ENCODE results near the gene CD72. TPM values are rescaled to one million over a fixed set of nuclear protein-coding genes. Genes with fewer than 3 reads are reported as not detected.
"Not testable (repeated sequence)": the region's sequence is repeated elsewhere in the genome, so short reads cannot be mapped to it uniquely, and the experiment has no call there.

CD72 gene
- total RNA-seq, 2 donors from 2014 or later: 7.0 to 8.8 TPM

DNA sequence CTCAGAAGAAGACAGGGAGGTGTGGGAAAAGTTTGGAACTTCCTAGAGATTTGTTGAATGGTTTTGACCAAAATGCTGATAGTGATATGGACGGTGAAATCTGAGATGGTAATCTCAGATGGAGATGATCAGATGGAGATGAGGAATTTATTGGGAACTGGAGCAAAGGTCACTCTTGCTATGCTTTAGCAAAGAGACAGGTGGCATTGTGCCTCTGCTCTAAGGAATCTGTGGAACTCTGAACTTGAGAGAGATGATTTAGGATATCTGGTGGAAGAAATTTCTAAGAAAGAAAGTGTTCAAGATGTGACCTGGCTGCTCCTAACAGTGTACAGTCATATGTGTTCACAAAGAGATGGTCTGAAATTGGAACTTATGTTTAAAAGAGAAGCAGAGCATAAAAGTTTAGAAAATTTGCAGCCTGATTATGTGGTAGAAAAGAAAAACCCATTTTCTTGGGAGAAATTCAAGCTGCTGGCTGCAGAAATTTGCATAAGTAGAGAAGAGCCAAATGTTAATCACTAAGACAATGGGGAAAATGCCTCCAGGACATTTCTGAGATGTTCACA is 38.5 kb downstream of the CD72 start:
- H3K4me1 Mint-ChIP-seq (ENCODE audit: low read depth in 2 of 2): peaks cover 13 to 47% of the 10 kb centered on the region in 2 donors
- H3K36me3 Mint-ChIP-seq: peaks cover 41% of the 10 kb centered on the region
- H3K4me3 Mint-ChIP-seq: peak overlapping the region; percentile 77
- ATAC-seq; DNase-seq (ENCODE audit: low spot score); H3K27me3 Mint-ChIP-seq: not testable (repeated sequence)
- peaks cover 22% of the 10 kb centered on the region for H3K9me3 Mint-ChIP-seq
- peak overlapping the region; percentile 89 to 90 for H3K27ac Mint-ChIP-seq

DNA sequence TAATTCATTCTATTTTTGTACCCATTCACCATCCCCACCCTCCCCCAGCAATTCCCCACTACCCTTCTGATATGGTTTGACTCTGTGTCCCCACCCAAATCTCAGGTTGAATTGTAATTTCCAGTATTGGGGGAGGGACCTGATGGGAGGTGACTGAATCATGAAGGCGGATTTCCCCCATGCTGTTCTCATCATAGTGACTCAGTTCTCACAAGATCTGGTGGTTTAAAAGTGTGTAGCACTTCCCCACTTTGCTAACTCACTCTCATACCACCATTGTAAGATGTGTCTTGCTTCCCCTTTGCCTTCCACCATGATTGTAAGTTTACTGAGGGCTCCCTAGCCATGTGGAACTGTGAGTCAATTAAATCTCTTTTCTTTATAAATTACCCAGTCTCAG is 39.1 kb downstream of the CD72 start:
- Mint-ChIP-seq H3K4me3 (peak overlapping the region; percentile 77), H3K27ac (peak overlapping the region; percentile 89 to 90), H3K4me1 (ENCODE audit: low read depth in 2 of 2) (peaks cover 13 to 47% of the 10 kb centered on the region in 2 donors), H3K36me3 (peaks cover 41% of the 10 kb centered on the region), H3K27me3 (no peaks in the 10 kb centered on the region), H3K9me3 (peaks cover 22% of the 10 kb centered on the region)
- ATAC-seq (peak; percentile 93 to 94), DNase-seq (ENCODE audit: low spot score) (peak; percentile 76)

DNA sequence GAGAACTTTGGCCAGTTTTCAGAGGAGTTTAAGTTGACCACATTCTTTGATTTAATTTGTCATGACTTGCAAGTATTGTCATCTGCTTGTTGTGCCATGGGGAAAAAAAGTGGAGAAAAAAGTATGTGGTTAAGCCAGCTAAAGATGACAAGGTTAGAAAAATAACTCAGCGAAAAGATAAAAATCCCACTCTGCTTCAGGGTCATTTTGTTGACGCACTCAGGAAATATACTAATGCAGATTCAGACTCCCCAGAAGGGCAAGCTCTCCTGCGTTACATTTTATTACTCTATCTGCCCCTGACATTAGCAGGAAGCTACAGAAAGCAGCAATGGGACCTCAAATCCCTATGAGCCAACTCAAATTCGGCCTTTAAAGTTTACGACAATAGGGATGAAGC is 40.7 kb downstream of the CD72 start:
- no peak overlapping the region for H3K4me3 Mint-ChIP-seq
- DNase-seq (ENCODE audit: low spot score) (no peak), ATAC-seq (no peak)
- no peaks in the 10 kb centered on the region for H3K27me3 Mint-ChIP-seq
- peaks cover 13 to 50% of the 10 kb centered on the region in 2 donors for H3K4me1 Mint-ChIP-seq (ENCODE audit: low read depth in 2 of 2)
- H3K9me3 Mint-ChIP-seq: peaks cover 22% of the 10 kb centered on the region
- peaks cover 41% of the 10 kb centered on the region for H3K36me3 Mint-ChIP-seq
- H3K27ac Mint-ChIP-seq: peak overlapping the region in 1 of 2 donors; percentile 89

DNA sequence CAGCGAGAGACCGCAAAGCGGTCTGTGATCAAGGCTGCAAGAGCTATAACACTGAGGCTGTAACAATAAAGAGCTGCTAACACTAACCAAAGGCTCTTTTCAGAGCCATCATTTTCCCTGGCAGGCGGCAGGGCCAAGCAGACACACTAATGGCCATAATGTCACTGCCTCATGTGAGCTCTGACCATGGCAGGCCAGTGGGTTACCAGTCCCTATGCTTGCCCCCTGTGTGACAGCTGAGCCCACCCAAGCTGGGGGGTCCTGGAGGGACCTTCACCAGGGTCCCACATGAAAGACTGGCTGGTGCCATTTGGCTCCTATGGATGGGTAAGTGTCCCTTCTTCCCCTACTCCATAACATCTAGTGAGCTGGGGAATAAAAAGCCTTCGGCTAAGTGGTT is 42.7 kb downstream of the CD72 start:
- Mint-ChIP-seq H3K4me1 (ENCODE audit: low read depth in 2 of 2) (peaks cover 21 to 52% of the 10 kb centered on the region in 2 donors), H3K36me3 (peaks cover 31% of the 10 kb centered on the region), H3K4me3 (no peak overlapping the region), H3K9me3 (peaks cover 16% of the 10 kb centered on the region), H3K27ac (peak overlapping the region in 1 of 2 donors; percentile 69), H3K27me3 (no peaks in the 10 kb centered on the region)
- ATAC-seq: no peak
- DNase-seq (ENCODE audit: low spot score): no peak

DNA sequence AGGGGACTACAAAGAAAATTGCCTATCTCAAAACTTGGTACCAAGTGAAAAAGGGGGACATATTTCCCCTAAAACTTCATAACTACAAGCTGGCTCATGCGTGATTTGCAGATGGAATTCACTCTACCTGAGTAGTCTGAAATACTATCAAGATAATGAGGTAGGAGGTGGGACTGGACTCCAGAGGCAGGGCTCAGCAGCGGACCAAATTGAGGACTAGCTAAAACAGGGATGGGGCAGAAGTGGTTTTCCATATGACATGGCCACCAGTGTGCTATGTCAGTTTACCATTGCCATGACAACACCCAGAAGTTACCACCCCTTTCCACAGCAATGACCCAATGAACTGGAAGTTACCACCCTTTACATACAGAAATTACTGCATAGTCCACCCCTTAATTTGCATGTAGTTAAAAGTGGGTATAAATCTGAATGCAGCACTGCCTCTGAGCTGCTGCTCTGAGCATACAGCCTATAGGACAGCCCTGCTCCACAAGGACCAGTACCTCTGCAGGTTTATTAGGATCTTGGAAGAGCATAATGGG is 43.6 kb downstream of the CD72 start:
- Mint-ChIP-seq H3K4me3 (no peak overlapping the region), H3K27me3 (no peaks in the 10 kb centered on the region), H3K9me3 (peaks cover 13% of the 10 kb centered on the region), H3K36me3 (peaks cover 25% of the 10 kb centered on the region), H3K4me1 (ENCODE audit: low read depth in 2 of 2) (peaks cover 21 to 49% of the 10 kb centered on the region in 2 donors), H3K27ac (peak overlapping the region in 1 of 2 donors; percentile 69)
- no peak for DNase-seq (ENCODE audit: low spot score)
- no peak for ATAC-seq

DNA sequence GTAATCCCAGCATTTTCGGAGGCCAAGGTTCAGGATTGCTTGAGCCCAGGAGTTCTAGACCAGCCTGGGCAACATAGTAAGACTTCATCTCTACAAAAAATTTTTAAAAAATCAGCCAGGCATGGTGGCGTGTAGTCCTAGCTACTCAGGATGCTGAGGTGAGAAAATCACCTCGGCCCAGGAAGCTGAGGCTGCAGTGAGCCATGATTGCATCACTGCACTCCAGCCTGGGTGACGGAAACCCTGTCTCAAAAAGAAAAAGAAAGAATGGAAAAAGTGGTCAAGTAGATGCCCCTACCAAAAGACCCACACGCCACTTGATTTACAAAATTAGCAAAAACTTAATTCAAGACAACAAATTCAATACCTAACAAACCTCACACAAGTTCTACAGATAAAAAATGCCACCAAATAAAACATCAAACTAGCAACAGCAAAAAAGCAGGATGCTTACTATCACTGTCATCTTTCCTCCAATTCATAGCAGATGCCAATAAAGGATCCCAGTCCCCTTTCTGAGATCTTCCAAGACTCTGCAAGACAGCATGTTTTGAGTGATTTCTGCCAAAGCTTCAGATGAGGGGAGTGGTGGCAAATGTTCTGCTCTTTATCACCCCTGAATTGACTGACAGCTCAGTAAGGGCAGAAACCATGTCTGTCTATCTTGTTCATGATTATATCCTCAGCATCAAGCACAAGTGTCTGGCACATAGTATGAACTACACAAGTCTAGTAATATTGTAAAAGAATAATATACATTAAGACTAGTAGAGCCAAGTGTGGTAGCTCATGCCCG is 47.3 kb downstream of the CD72 start:
- Mint-ChIP-seq H3K4me3 (peak overlapping the region; percentile 76), H3K36me3 (no peaks in the 10 kb centered on the region), H3K4me1 (ENCODE audit: low read depth in 2 of 2) (peaks cover 22 to 36% of the 10 kb centered on the region in 2 donors), H3K9me3 (no peaks in the 10 kb centered on the region), H3K27ac (peak overlapping the region; percentile 90 to 94), H3K27me3 (no peaks in the 10 kb centered on the region)
- peak; percentile 86 for DNase-seq (ENCODE audit: low spot score)
- ATAC-seq: peak; percentile 93 to 95

DNA sequence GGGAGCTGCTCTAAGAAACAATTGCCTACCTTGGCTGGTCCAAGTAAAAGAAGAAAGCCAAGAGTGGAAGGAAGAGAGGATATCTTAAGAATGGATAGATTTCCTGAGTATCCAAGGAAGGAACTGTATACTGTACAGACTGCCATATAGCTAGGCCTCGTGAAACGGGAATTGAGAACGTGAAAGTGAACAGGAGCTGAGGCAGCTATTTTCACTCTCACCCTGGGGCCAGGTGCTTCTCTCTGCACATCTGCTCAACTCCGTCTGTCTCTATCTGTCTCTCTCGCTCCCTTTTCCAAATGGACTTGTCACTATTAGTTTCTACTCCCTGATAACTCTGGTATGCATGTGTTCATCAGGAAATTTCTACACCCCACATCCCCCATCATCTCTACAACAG is 49.0 kb downstream of the CD72 start:
- ATAC-seq: no peak
- Mint-ChIP-seq H3K27ac (peak overlapping the region; percentile 90 to 94), H3K27me3 (no peaks in the 10 kb centered on the region), H3K36me3 (no peaks in the 10 kb centered on the region), H3K4me1 (ENCODE audit: low read depth in 2 of 2) (peaks cover 23 to 40% of the 10 kb centered on the region in 2 donors), H3K4me3 (peak overlapping the region; percentile 65), H3K9me3 (no peaks in the 10 kb centered on the region)
- no peak for DNase-seq (ENCODE audit: low spot score)

DNA sequence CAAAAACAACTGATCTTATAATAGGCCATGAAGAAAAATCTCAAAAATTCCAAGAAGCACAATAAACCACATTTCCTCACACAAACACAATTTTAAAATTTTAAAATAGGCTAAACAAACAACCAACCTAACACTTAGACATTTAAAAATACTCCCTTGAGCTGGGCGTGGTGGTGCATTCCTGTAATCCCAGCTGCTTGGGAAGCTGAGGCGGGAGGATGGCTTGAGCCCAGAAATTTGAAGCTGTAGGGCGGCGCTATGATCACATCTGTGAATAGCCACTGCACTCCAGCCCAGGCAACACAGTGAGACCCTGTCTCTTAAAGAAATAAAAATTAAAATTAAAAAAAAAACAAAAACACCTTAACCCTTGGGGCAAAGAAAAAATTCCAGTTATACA is 50.0 kb downstream of the CD72 start:
- ATAC-seq (no peak), DNase-seq (ENCODE audit: low spot score) (no peak)
- no peaks in the 10 kb centered on the region for H3K9me3 Mint-ChIP-seq
- H3K36me3 Mint-ChIP-seq: no peaks in the 10 kb centered on the region
- no peak overlapping the region for H3K27ac Mint-ChIP-seq
- H3K27me3 Mint-ChIP-seq: no peaks in the 10 kb centered on the region
- peaks cover 33 to 50% of the 10 kb centered on the region in 2 donors for H3K4me1 Mint-ChIP-seq (ENCODE audit: low read depth in 2 of 2)
- no peak overlapping the region for H3K4me3 Mint-ChIP-seq

DNA sequence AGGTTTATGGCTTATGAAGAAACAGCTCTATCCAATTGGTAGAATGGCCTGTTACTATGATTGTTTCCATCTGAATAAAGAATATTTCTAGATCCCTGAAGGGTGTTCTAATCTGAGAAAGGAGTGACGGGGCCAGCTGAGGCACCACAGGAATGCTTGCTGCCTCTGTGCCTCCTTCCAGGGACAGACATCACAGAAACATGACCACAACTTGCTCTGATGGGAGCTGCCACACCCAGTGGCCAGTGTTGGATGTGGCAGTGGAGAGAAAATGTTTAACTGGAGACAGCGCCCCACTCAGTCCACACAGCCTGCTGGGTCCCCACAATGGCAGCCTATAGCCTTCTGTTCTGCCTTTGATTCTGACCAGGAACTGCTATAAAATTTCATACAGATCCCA is 51.8 kb downstream of the CD72 start:
- peak overlapping the region in 1 of 2 donors; percentile 20 for H3K27ac Mint-ChIP-seq
- no peaks in the 10 kb centered on the region for H3K27me3 Mint-ChIP-seq
- no peak overlapping the region for H3K4me3 Mint-ChIP-seq
- H3K4me1 Mint-ChIP-seq (ENCODE audit: low read depth in 2 of 2): peaks cover 33 to 40% of the 10 kb centered on the region in 2 donors
- ATAC-seq (no peak), DNase-seq (ENCODE audit: low spot score) (no peak)
- H3K9me3 Mint-ChIP-seq: no peaks in the 10 kb centered on the region
- no peaks in the 10 kb centered on the region for H3K36me3 Mint-ChIP-seq

DNA sequence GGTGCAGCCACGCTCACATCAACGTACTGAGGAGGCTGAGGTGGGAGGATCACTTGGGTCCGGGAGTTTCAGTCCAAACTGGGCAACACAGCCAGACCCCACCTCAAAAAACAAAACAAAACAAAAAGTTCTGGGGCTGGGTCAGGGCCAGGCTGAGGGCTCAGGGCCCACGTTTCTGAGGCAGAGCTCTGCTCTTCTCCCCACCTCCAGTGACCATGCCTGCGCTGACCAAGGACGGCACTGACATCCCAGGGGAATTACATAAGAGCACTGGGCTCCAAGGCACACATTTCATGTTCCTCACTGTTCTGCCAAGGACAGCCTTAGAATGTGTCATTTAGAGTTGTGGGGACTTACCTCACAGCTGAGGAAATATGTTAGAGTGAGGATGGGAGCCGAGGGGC is 53.6 kb downstream of the CD72 start:
- ATAC-seq (no peak), DNase-seq (ENCODE audit: low spot score) (no peak)
- no peaks in the 10 kb centered on the region for H3K27me3 Mint-ChIP-seq
- no peak overlapping the region for H3K4me3 Mint-ChIP-seq
- peak overlapping the region in 1 of 2 donors; percentile 89 for H3K27ac Mint-ChIP-seq
- no peaks in the 10 kb centered on the region for H3K36me3 Mint-ChIP-seq
- peaks cover 19 to 31% of the 10 kb centered on the region in 2 donors for H3K4me1 Mint-ChIP-seq (ENCODE audit: low read depth in 2 of 2)
- no peaks in the 10 kb centered on the region for H3K9me3 Mint-ChIP-seq

DNA sequence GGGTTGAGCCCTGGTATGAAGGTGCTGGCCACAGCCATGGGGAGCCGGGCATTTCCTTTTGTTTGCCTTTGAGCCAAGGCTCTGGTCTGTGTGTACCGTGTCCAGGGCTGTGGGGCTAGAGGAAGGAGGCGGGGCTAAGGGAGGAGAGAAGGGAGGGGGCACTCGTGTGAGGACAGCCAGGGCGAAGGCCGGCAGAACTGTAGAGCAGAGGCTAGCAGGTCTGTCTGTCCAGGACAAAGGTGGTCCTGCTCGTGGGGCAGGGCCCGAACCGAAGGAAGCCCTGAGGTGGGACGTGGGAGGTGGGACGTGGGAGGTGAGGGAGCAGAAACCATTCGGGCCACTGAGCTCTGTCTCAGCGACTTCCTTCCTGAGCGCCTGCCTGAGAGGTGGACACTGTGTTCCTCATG is 54.4 kb downstream of the CD72 start:
- ATAC-seq (peak; percentile 28 to 61), DNase-seq (ENCODE audit: low spot score) (no peak)
- Mint-ChIP-seq H3K4me1 (ENCODE audit: low read depth in 2 of 2) (peaks cover 11 to 22% of the 10 kb centered on the region in 2 donors), H3K27me3 (no peaks in the 10 kb centered on the region), H3K36me3 (no peaks in the 10 kb centered on the region), H3K27ac (peak overlapping the region; percentile 59 to 89), H3K9me3 (no peaks in the 10 kb centered on the region), H3K4me3 (peak overlapping the region; percentile 22)

DNA sequence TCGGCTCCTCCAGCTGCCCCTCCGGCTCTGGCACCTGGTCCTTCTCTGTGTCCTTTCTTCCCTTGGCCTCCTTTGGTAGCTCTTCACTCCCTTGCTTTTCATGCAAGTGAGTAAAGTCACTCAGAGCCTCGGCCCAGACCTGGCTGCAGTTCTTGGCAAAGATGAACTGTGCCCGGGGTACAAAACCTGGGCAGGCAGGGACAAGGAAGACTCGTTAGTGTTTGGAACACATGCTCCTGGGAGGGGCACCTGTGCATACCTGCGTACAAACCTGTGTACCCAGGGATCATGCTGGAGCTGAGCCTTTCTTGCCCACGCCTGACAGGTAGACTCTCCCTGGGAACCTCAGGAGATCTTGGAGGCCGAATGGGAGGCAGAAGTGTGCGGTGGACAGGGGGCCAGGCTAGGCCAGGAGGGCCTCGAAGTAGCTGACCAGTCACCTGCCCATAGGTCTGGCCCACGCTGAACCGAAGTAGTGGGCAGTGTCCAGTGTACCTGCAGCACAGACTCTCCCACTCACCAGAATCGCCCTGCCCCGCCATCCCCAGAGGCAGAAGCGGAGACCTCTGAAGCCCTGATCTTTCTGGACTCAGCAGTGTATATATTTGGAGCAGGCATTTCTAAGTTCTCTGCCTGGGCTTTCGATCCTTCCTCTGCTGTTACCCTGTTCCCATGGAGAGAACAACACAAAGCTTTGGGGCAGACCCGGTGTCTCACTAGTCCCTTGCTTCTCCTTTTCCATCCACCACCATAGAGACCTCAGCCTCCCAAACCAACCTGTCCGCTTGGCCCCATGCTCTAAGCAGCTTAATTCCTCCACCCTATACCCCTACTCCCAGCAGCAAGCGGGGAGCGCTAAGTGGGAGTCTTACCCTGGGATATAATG is 55.1 kb downstream of the CD72 start:
- ATAC-seq (no peak), DNase-seq (ENCODE audit: low spot score) (no peak)
- Mint-ChIP-seq H3K27ac (peak overlapping the region; percentile 59 to 89), H3K4me1 (ENCODE audit: low read depth in 2 of 2) (peaks cover 11 to 22% of the 10 kb centered on the region in 2 donors), H3K4me3 (peak overlapping the region; percentile 22), H3K27me3 (no peaks in the 10 kb centered on the region), H3K9me3 (no peaks in the 10 kb centered on the region), H3K36me3 (no peaks in the 10 kb centered on the region)

DNA sequence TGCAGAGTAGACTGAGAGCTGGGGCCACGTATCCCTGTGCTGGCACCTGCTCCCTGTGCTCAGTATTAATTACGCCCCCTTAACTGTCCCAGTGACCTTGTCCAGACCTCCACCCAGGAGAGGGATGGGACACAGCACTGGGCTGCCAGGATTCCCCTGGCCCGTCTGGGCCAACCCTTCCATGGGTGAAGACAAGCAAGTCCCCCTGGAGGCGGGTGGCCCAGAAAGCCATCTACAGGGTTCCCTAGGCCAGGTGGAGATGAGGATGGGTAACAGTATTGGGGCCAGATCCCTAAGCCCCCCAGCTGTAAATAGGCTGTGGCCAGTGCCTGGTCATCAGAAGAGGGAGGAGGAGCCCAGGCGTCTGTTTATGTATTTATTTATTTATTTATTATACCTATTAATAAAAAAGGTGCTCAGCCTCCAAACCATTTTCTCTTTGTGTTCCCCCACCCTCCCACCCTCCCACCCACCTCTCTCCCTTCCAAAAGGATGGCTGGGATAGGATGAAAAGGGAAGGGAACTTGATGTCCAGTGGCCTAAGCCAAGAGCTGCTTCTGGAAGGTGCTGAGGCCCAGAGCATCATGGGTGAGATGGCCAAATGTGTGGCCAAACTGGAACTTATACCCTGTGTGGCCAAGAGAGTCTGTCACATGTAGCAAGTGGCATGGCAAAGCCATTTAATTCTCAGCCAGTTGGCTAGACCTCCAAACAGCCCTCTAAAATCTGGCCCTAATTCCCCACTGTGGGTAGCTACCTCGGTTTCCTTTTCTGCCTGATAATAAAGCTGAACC is 56.5 kb downstream of the CD72 start:
- no peak for DNase-seq (ENCODE audit: low spot score)
- Mint-ChIP-seq H3K36me3 (no peaks in the 10 kb centered on the region), H3K4me1 (ENCODE audit: low read depth in 2 of 2) (peaks cover 11 to 25% of the 10 kb centered on the region in 2 donors), H3K9me3 (no peaks in the 10 kb centered on the region), H3K4me3 (no peak overlapping the region), H3K27ac (no peak overlapping the region), H3K27me3 (no peaks in the 10 kb centered on the region)
- no peak for ATAC-seq

Measured in natural killer cell treated with Interleukin-12 subunit alpha and Interleukin-12 subunit beta and Interleukin-15 and Interleukin-18, amount 100 ng/mL, for 72 hours (primary cell).